Transverse colon (tissue), 4 donors: Measurements from ENCODE around the gene GINS1. TPM values are rescaled to one million over a fixed set of nuclear protein-coding genes. Genes with fewer than 3 reads are reported as not detected.

ENCODE experiments used
- DNase-seq: peaks from one replicate; pipeline ENCODE4 v3.0.0-alpha.2; 2019
- H3K27ac ChIP-seq, 4 donors: fragments of 200-600 bp; sonication (generic); 2 replicates each; pipeline ENCODE4 v1.5.1; 2016 to 2018; ENCODE audit warnings: inconsistent platforms in 4 of 4
- H3K27me3 ChIP-seq: fragments of 200-600 bp; sonication (generic); 2 replicates; pipeline ENCODE4 v1.5.1; 2017; ENCODE audit warnings: inconsistent platforms
- H3K36me3 ChIP-seq, 4 donors: fragments of 200-600 bp; sonication (generic); 2 replicates each; pipeline ENCODE4 v1.5.1; 2017 to 2019; ENCODE audit warnings: inconsistent platforms in 4 of 4
- H3K4me1 ChIP-seq, 4 donors: fragments of 200-600 bp; sonication (generic); 2 replicates each; pipeline ENCODE4 v1.5.1; 2017 to 2020; ENCODE audit warnings: inconsistent platforms in 4 of 4
- H3K4me3 ChIP-seq, 4 donors: fragments of 200-600 bp; sonication (generic); 1 replicate in 1 of 4; 2 replicates in 3 of 4; pipeline versions ENCODE4 v1.5.1 to v1.6.1; 2017 to 2019; ENCODE audit warnings: inconsistent platforms in 4 of 4
- H3K9me3 ChIP-seq, 2 donors: fragments of 200-600 bp; sonication (generic); 2 replicates each; pipeline ENCODE4 v1.5.1; 2017 to 2019; ENCODE audit warnings: inconsistent platforms in 2 of 2
- CTCF ChIP-seq, 5 experiments: fragments of 200-600 bp in 3 of 5; fragments of 450-650 bp in 2 of 5; sonication (generic) in 3 of 5; IDR thresholded peaks; 1 replicate in 2 of 5; 2 replicates in 3 of 5; pipeline ENCODE4 v1.5.1; 2016 to 2017; ENCODE audit warnings: antibody characterized with exemption in 5 of 5, inconsistent platforms in 3 of 5, mild to moderate bottlenecking in 2 of 5, moderate library complexity in 1 of 5
- EP300 ChIP-seq: sonication (generic); formaldehyde crosslinking; IDR thresholded peaks from one replicate; pipeline ENCODE4 v1.6.1; 2017; ENCODE audit warnings: antibody characterized with exemption, low read depth
- POLR2AphosphoS5 ChIP-seq, 3 donors: sonication (generic); formaldehyde crosslinking; IDR thresholded peaks; one replicate each; pipeline ENCODE4 v1.6.1; 2016; ENCODE audit warnings: antibody characterized with exemption in 3 of 3
- WGBS, 2 donors: methylation state at CpG; one replicate each; pipeline ENCODE4 v1.1.5; 2018; ENCODE audit warnings: low coverage in 1 of 2; 5-methylcytosine and 5-hydroxymethylcytosine counted together
- in situ Hi-C, 4 donors: fragments of 200-750 bp; cut with MboI; loops; one replicate each; pipeline versions ENCODE4 v1.15.0 to v1.15.1; 2017; ENCODE audit warnings: low sequenced_read_pairs in 3 of 4, low pct_ligation_motif_present in 1 of 4, low pct_unique_long_range_greater_than_20kb in 1 of 4
- intact Hi-C: fragments of 100-400 bp; cut with DNase I; formaldehyde crosslinking; loops from one replicate; pipeline ENCODE4 v1.15.1; 2023; ENCODE audit warnings: low total_unique reads
- total RNA-seq, 4 donors: library from RNA; depleted of rRNA; stranded (reverse); fragments of >200 nt; gene quantifications; one replicate each; pipeline ENCODE4 v1.1.0, GENCODE V29; 2016

The GINS1 gene
- total RNA-seq, 4 donors from 2014 or later = 1.3 to 1.4 TPM; not detected in 2

DNA sequence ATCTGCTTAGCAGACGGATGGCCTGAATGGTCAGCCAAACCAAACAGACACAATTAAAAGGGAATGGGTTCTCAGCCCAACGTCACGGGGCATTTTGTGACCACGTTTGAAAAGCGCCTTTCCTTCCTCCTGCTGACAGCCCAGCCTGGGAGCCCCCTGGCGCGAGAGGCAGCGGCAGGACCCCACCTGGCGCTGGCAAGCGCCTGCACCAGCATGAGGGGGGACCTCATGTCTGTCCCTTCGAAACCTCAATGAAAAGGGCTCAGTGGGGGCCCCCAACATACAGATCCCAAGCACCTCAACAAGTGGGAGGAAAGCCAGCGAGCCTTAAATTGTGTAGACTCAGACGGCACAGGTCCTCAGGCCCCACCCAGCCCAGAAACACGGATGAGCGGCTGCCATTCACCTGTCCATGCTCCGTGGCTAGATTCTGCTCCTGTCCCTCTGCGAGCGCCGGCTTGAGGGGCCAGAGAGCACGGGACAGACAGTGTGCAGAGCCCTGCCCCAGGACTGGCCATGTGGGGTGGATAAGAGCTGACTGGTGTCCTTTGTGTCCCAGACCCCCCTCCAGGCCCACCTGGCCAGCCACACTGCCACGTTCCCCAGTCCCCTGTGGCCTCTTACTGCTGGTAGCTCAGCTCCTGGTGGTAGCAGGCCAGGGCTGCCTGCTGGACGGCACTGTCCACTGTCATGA, 90.3 kb downstream of the GINS1 start:
- H3K4me3 ChIP-seq = no peak overlapping the region
- WGBS, 2 donors = 87% methylated on average over 22 of the region's 22 CpGs; no CpG with 5 or more reads in 1 of the 2 donors
- DNase-seq = no peak
- H3K9me3 ChIP-seq = no peaks in the 10 kb centered on the region
- TF ChIP-seq EP300 = no peak
- TF ChIP-seq POLR2AphosphoS5 (IDR thresholded peaks at IDR 0.05) = no peak
- TF ChIP-seq CTCF (IDR thresholded peaks at IDR 0.05) = no peak
- H3K36me3 ChIP-seq = no peaks in the 10 kb centered on the region
- H3K27me3 ChIP-seq = no peaks in the 10 kb centered on the region
- in situ Hi-C loops (no loop called here), intact Hi-C loops (loop anchor here (5.0 kb wide), 1 partner anchor 1395 kb away; no protein-coding TSS in a partner anchor)
- H3K27ac ChIP-seq = no peak overlapping the region
- no peaks in the 10 kb centered on the region for H3K4me1 ChIP-seq

Other genes with a start within 250 kb of the GINS1 start
- 100 to 1,000 TPM; 163 to 261 (median 224) TPM for gene ENTPD6, start 212.0 kb upstream of the GINS1 start, total RNA-seq
- 100 to 1,000 TPM; 195 to 554 (median 359) TPM for gene PYGB, start 159.6 kb upstream of the GINS1 start, total RNA-seq
- gene ABHD12, start 16.8 kb upstream of the GINS1 start, total RNA-seq = 100 to 1,000 TPM in 1 of 4 donors, 10 to 100 TPM in 3; 67.3 to 103 (median 73.4) TPM
- 1 to 10 TPM; 3.1 to 9.7 (median 5.7) TPM for gene NINL, start 177.9 kb downstream of the GINS1 start, total RNA-seq
- gene NANP, start 216.3 kb downstream of the GINS1 start, total RNA-seq = 1 to 10 TPM; 1.4 to 7.1 (median 3.4) TPM